GM23338 (cell line): ENCODE measurements around the gene PRKCD. TPM values are rescaled to one million over a fixed set of nuclear protein-coding genes. Genes with fewer than 3 reads are reported as not detected.

Source experiments
- ATAC-seq: fragments of 200-7000 bp; cut with Tn5 transposase; 3 replicates; pipeline ENCODE4 v1.9.1; 2020
- DNase-seq: peaks from one replicate; pipeline ENCODE4 v3.0.0-alpha.2; 2015; ENCODE audit warnings: low spot score
- H2AFZ ChIP-seq: fragments of 200-600 bp; sonication (generic); 2 replicates; pipeline ENCODE4 v1.8.0; 2016; ENCODE audit warnings: antibody characterized with exemption, mild to moderate bottlenecking, moderate library complexity
- H3F3A ChIP-seq: fragments of 200-600 bp; sonication (generic); replicated peaks from 2 replicates; pipeline ENCODE4 v1.8.0; 2017; ENCODE audit warnings: antibody characterized with exemption, mixed run types, low read depth
- H3K27ac ChIP-seq: fragments of 200-600 bp; sonication (generic); 2 replicates; pipeline ENCODE4 v1.6.1; 2016; ENCODE audit warnings: low read depth
- H3K27me3 ChIP-seq: fragments of 200-600 bp; sonication (generic); 2 replicates; pipeline ENCODE4 v1.8.0; 2016; ENCODE audit warnings: mild to moderate bottlenecking, mixed run types, moderate library complexity; ENCODE audit not compliant: insufficient read depth
- H3K36me3 ChIP-seq: fragments of 200-600 bp; sonication (generic); 2 replicates; pipeline ENCODE4 v1.8.0; 2016; ENCODE audit warnings: mild to moderate bottlenecking; ENCODE audit not compliant: insufficient read depth
- H3K4me1 ChIP-seq: fragments of 200-600 bp; sonication (generic); 2 replicates; pipeline ENCODE4 v1.8.0; 2016; ENCODE audit warnings: mild to moderate bottlenecking, moderate library complexity; ENCODE audit not compliant: insufficient read depth
- H3K4me2 ChIP-seq: fragments of 200-600 bp; sonication (generic); 2 replicates; pipeline ENCODE4 v1.7.1; 2017; ENCODE audit warnings: mixed run types
- H3K4me3 ChIP-seq: fragments of 200-600 bp; sonication (generic); 2 replicates; pipeline ENCODE4 v1.6.1; 2016; ENCODE audit warnings: mixed run types
- H3K79me2 ChIP-seq: fragments of 200-600 bp; sonication (generic); replicated peaks from 2 replicates; pipeline ENCODE4 v1.8.0; 2017; ENCODE audit warnings: mild to moderate bottlenecking; ENCODE audit not compliant: insufficient read depth
- H3K9me2 ChIP-seq: fragments of 200-600 bp; sonication (generic); 2 replicates; pipeline ENCODE4 v1.8.0; 2017; ENCODE audit not compliant: insufficient read depth
- H4K20me1 ChIP-seq: fragments of 200-600 bp; sonication (generic); replicated peaks from 2 replicates; pipeline ENCODE4 v1.8.0; 2017; ENCODE audit warnings: mild to moderate bottlenecking; ENCODE audit not compliant: insufficient read depth
- H3K27ac Mint-ChIP-seq: 2 replicates; pipeline ENCODE4 v1.8.0; 2020; ENCODE audit warnings: inconsistent platforms, mild to moderate bottlenecking, moderate library complexity, mixed read lengths
- H3K27me3 Mint-ChIP-seq: 3 replicates; pipeline ENCODE4 v1.8.0; 2022; ENCODE audit warnings: low read depth, mild to moderate bottlenecking, moderate library complexity, mixed read lengths, inconsistent platforms; ENCODE audit not compliant: insufficient read depth, poor library complexity
- H3K36me3 Mint-ChIP-seq: 3 replicates; pipeline ENCODE4 v1.8.0; 2021; ENCODE audit warnings: low read depth, mild to moderate bottlenecking, inconsistent platforms, moderate library complexity, mixed read lengths
- H3K4me1 Mint-ChIP-seq: 3 replicates; pipeline ENCODE4 v1.8.0; 2020; ENCODE audit warnings: mild to moderate bottlenecking, inconsistent platforms, mixed read lengths
- H3K4me3 Mint-ChIP-seq: 3 replicates; pipeline ENCODE4 v1.8.0; 2021; ENCODE audit warnings: moderate library complexity, mild to moderate bottlenecking, inconsistent platforms, mixed read lengths
- H3K9me3 Mint-ChIP-seq: 3 replicates; pipeline ENCODE4 v1.8.0; 2020; ENCODE audit warnings: moderate library complexity, mild to moderate bottlenecking, inconsistent platforms, mixed read lengths
- CREB1 ChIP-seq: fragments of 250-450 bp; sonication (Bioruptor Pico); IDR thresholded peaks from 2 replicates; pipeline ENCODE4 v1.5.0; 2020; ENCODE audit warnings: low read depth, mild to moderate bottlenecking, moderate library complexity
- CTCF ChIP-seq, 2 experiments: fragments of 200-600 bp in 1 of 2; sonication (generic) in 1 of 2; conservative IDR thresholded peaks; 2 replicates each; pipeline versions ENCODE4 v1.5.1 to v1.6.1; 2016 to 2017; ENCODE audit warnings: antibody characterized with exemption in 2 of 2, low read depth in 2 of 2, mild to moderate bottlenecking in 2 of 2, moderate library complexity in 1 of 2
- ETS1 ChIP-seq: IDR thresholded peaks from 2 replicates; pipeline ENCODE4 v1.6.1; 2016; ENCODE audit warnings: antibody characterized with exemption
- EZH2 ChIP-seq: fragments of 200-600 bp; sonication (generic); IDR thresholded peaks from one replicate; pipeline ENCODE4 v1.8.0; 2017; ENCODE audit warnings: antibody characterized with exemption, mild to moderate bottlenecking, low read depth; ENCODE audit not compliant: unreplicated experiment
- EZH2phosphoT487 ChIP-seq: fragments of 200-600 bp; sonication (generic); IDR thresholded peaks from one replicate; pipeline ENCODE4 v1.8.1; 2018; ENCODE audit warnings: antibody characterized with exemption; ENCODE audit not compliant: unreplicated experiment
- JUNB ChIP-seq: IDR thresholded peaks from one replicate; pipeline ENCODE4 v1.6.1; 2016; ENCODE audit warnings: antibody characterized with exemption; ENCODE audit not compliant: unreplicated experiment
- NANOG ChIP-seq: IDR thresholded peaks from 2 replicates; pipeline ENCODE4 v1.6.1; 2016; ENCODE audit warnings: antibody characterized with exemption, borderline replicate concordance
- POLR2AphosphoS5 ChIP-seq: IDR thresholded peaks from 2 replicates; pipeline ENCODE4 v1.6.1; 2016; ENCODE audit warnings: antibody characterized with exemption, low read depth
- STAT1 ChIP-seq: IDR thresholded peaks from one replicate; pipeline ENCODE4 v1.6.1; 2016; ENCODE audit warnings: antibody characterized with exemption; ENCODE audit not compliant: unreplicated experiment
- ZNF114 ChIP-seq: fragments of 250-450 bp; sonication (Bioruptor Pico); IDR thresholded peaks from 2 replicates; pipeline ENCODE4 v1.5.0; 2020; ENCODE audit warnings: mild to moderate bottlenecking, moderate library complexity
- ZNF331 ChIP-seq: fragments of 250-450 bp; sonication (Bioruptor Pico); IDR thresholded peaks from 2 replicates; pipeline ENCODE4 v1.5.0; 2020; ENCODE audit warnings: low read depth, mild to moderate bottlenecking, moderate library complexity
- ZNF462 ChIP-seq: fragments of 250-450 bp; sonication (Bioruptor Pico); IDR thresholded peaks from 2 replicates; pipeline ENCODE4 v1.5.0; 2020; ENCODE audit warnings: mild to moderate bottlenecking, moderate library complexity
- polyA plus RNA-seq: library from polyadenylated mRNA; unstranded; fragments of >200 nt; fragmentation: Nextera tagmentation; extraction: Ambion mirVana; gene quantifications from 2 replicates; pipeline ENCODE4 v1.2.1, GENCODE V29; 2016
- total RNA-seq: library from RNA; depleted of rRNA; stranded (reverse); fragments of >200 nt; shearing (Covaris generic); gene quantifications from 2 replicates; pipeline ENCODE4 v1.2.3, GENCODE V29; 2014
- TF ChIP-seq, protein P1 (sequence below): IDR thresholded peaks from one replicate; pipeline ENCODE4 v1.6.1; 2018; ENCODE audit warnings: antibody characterized with exemption; ENCODE audit not compliant: unreplicated experiment

PRKCD gene
- total and polyA plus RNA-seq, 2 experiments from 2014 or later: 11.3 to 11.8 TPM

DNA sequence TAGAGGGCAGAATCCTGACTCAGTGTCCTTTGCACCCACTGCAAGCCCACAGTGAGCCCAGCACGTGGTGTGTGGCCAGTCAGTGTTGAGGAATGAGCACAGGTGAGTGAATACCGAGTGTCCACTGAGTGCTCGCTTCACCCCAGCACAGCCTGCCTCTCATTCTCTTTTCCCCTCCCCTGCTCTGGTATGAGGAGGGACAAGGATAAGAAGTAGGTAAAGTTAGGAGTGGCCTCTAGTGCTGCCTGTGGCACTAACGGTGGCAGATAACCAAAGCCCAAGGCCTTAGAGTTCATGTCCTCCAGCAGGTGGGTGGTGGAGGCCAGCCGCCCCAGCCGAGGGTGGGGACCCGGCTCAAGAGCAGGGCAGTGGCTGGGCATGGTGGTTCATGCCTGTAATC is 38.0 kb downstream of the PRKCD start:
- H3K27me3 ChIP-seq: no peaks in the 10 kb centered on the region
- H3F3A ChIP-seq: 0 out of 2 replicates have a peak, but pooled peaks cover 5% of the 10 kb centered on the region
- H3K27ac ChIP-seq: no peak overlapping the region
- Mint-ChIP-seq H3K9me3 (peaks cover 9% of the 10 kb centered on the region; the same call in 2 of the 3 replicates), H3K4me3 (no peak overlapping the region), H3K36me3 (peaks cover 5% of the 10 kb centered on the region; the same call in 1 of the 3 replicates), H3K27ac (no peak overlapping the region), H3K27me3 (peaks cover 12% of the 10 kb centered on the region), H3K4me1 (peaks cover 14% of the 10 kb centered on the region)
- no peak overlapping the region for H3K4me2 ChIP-seq
- no peaks in the 10 kb centered on the region for H3K79me2 ChIP-seq
- H2AFZ ChIP-seq: no peak overlapping the region
- ATAC-seq: no peak
- TF ChIP-seq STAT1 (no peak), NANOG (no peak), CTCF (conservative IDR thresholded peaks at IDR 0.05; ENCODE audit: low read depth in 2 of 2) (no peak), ZNF114 (no peak), EZH2 (no peak), EZH2phosphoT487 (no peak), ZNF331 (CRISPR knock-in tag) (no peak), ETS1 (no peak), CREB1 (CRISPR knock-in tag) (no peak), ZNF462 (CRISPR knock-in tag) (no peak), JUNB (no peak), POLR2AphosphoS5 (no peak)
- TF ChIP-seq, protein P1, sequence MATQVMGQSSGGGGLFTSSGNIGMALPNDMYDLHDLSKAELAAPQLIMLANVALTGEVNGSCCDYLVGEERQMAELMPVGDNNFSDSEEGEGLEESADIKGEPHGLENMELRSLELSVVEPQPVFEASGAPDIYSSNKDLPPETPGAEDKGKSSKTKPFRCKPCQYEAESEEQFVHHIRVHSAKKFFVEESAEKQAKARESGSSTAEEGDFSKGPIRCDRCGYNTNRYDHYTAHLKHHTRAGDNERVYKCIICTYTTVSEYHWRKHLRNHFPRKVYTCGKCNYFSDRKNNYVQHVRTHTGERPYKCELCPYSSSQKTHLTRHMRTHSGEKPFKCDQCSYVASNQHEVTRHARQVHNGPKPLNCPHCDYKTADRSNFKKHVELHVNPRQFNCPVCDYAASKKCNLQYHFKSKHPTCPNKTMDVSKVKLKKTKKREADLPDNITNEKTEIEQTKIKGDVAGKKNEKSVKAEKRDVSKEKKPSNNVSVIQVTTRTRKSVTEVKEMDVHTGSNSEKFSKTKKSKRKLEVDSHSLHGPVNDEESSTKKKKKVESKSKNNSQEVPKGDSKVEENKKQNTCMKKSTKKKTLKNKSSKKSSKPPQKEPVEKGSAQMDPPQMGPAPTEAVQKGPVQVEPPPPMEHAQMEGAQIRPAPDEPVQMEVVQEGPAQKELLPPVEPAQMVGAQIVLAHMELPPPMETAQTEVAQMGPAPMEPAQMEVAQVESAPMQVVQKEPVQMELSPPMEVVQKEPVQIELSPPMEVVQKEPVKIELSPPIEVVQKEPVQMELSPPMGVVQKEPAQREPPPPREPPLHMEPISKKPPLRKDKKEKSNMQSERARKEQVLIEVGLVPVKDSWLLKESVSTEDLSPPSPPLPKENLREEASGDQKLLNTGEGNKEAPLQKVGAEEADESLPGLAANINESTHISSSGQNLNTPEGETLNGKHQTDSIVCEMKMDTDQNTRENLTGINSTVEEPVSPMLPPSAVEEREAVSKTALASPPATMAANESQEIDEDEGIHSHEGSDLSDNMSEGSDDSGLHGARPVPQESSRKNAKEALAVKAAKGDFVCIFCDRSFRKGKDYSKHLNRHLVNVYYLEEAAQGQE: no peak
- no peaks in the 10 kb centered on the region for H3K9me2 ChIP-seq
- no peaks in the 10 kb centered on the region for H4K20me1 ChIP-seq
- H3K4me3 ChIP-seq: no peak overlapping the region
- no peak for DNase-seq
- H3K4me1 ChIP-seq: peaks cover 8% of the 10 kb centered on the region
- H3K36me3 ChIP-seq: no peaks in the 10 kb centered on the region
